CD4-positive, alpha-beta T cell treated with Interleukin-4 for 1 hour (primary cell): ENCODE measurements around the gene CDIPT.
A peak's percentile ranks its signal among the peaks of the same experiment; 100 is the strongest.

Source experiments
- DNase-seq, 2 donors: peaks; one replicate each; pipeline ENCODE4 v3.0.0-alpha.2; 2020 to 2022

CDIPT gene

DNA sequence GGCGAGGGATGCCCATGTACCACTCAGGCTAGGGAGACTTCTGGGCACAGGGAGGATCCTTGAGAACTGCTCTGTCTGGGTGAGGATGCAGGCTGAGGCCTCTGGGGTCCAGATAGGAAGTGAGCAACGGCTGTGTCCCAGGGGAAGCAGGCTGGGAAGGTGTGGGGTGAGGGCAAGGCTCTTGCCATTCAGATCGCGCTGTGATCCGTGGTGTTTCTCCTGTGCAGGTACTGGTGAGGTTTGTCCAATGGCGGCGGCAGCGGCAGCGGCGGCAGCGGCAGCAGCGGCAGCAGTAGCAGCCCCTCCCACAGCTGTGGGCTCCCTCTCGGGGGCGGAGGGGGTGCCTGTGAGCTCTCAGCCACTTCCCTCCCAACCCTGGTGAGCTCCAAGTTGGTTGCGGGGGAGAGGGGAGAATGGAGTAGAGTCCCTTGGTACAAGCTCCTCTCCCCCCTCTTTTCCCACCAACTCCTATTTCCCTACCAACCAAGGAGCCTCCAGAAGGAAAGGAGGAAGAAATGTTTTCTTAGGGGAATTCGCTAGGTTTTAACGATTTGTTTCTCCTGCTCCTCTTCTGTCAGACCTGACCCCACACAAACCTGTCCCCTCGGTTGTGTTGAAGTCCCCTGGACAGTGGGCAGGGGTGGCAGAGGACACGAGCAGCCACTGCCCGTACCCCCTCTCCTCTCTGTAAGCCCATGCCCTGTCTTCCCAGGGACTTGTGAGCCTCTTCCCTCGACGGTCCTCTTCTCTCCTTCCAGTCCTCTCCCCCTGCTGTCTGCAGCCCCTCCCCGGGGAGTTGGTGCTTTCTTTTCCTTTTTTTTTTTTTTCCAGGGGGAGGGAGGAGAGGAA is 53.0 kb downstream of the CDIPT start:
- DNase-seq, result peak in 1 of 2 donors; percentile 62

DNA sequence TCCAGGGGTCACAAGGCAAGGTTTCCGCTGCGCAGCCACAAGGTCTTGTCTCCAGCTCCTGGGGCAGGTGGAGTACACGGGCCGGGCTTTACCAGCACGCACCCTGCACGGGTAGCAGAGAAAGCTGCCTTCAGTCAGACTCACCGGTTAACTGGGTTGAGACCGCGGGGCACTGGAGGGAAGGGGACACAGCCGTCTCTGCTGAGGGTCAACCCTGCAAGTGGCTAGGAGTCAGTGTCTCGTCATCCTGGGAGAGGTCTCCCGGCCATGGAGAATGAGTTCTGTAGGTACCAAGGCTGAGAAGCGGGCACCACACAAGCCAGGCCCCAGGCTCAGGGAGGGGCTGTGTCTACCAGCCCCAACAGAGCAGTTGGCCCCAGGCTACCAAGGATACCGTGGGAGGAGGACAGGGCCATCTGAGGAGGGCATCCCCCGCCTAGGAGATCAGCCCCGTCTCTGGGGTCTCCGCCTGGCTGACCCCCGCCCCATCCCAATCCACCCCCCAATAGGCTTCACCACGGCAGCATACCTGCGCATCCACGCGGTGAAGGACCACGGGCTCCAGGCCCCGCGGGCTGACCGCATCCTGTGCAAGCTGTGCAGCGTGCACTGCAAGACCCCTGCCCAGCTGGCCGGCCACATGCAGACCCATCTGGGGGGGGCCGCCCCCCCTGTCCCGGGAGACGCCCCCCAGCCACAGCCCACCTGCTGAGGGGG is 53.8 kb downstream of the CDIPT start:
- DNase-seq, result no peak
